HFFc6 (cell line): ENCODE measurements around the gene MCM3AP. TPM values are rescaled to one million over a fixed set of nuclear protein-coding genes. Genes with fewer than 3 reads are reported as not detected.

Source experiments
- DNase-seq: peaks from one replicate; pipeline ENCODE4 v3.0.0-alpha.2; 2018
- H3K27ac Mint-ChIP-seq: 2 replicates; pipeline ENCODE4 v1.8.0; 2020; ENCODE audit warnings: mild to moderate bottlenecking, mixed read lengths
- H3K27me3 Mint-ChIP-seq: 2 replicates; pipeline ENCODE4 v1.8.0; 2021; ENCODE audit warnings: mild to moderate bottlenecking, moderate library complexity, mixed read lengths; ENCODE audit not compliant: insufficient read depth
- H3K36me3 Mint-ChIP-seq: 2 replicates; pipeline ENCODE4 v1.8.0; 2021; ENCODE audit warnings: low read depth, mixed read lengths
- H3K4me1 Mint-ChIP-seq: 2 replicates; pipeline ENCODE4 v1.8.0; 2020; ENCODE audit warnings: low read depth, mixed read lengths
- H3K4me3 Mint-ChIP-seq: 2 replicates; pipeline ENCODE4 v1.8.0; 2020; ENCODE audit warnings: mild to moderate bottlenecking, moderate library complexity, mixed read lengths
- H3K9me3 Mint-ChIP-seq: 2 replicates; pipeline ENCODE4 v1.8.0; 2020; ENCODE audit warnings: mild to moderate bottlenecking, mixed read lengths
- total RNA-seq, 6 experiments: library from RNA; stranded (reverse); fragmentation: NEBNext Ultra II Directional; extraction: Animal tissue kit (Norgen Biotek cat#: 25700); gene quantifications; 2 replicates in 1 of 6; 3 replicates in 5 of 6; pipeline ENCODE4 v1.2.3, GENCODE V29; 2021
- TF ChIP-seq, protein P1 (sequence below): fragments of 200-600 bp; sonication (generic); IDR thresholded peaks from 2 replicates; pipeline ENCODE4 v1.5.0; 2021; ENCODE audit warnings: antibody characterized with exemption, mild to moderate bottlenecking

The MCM3AP gene
- total RNA-seq, 6 experiments from 2014 or later: 85.7 to 91.8 (median 86.9) TPM

DNA sequence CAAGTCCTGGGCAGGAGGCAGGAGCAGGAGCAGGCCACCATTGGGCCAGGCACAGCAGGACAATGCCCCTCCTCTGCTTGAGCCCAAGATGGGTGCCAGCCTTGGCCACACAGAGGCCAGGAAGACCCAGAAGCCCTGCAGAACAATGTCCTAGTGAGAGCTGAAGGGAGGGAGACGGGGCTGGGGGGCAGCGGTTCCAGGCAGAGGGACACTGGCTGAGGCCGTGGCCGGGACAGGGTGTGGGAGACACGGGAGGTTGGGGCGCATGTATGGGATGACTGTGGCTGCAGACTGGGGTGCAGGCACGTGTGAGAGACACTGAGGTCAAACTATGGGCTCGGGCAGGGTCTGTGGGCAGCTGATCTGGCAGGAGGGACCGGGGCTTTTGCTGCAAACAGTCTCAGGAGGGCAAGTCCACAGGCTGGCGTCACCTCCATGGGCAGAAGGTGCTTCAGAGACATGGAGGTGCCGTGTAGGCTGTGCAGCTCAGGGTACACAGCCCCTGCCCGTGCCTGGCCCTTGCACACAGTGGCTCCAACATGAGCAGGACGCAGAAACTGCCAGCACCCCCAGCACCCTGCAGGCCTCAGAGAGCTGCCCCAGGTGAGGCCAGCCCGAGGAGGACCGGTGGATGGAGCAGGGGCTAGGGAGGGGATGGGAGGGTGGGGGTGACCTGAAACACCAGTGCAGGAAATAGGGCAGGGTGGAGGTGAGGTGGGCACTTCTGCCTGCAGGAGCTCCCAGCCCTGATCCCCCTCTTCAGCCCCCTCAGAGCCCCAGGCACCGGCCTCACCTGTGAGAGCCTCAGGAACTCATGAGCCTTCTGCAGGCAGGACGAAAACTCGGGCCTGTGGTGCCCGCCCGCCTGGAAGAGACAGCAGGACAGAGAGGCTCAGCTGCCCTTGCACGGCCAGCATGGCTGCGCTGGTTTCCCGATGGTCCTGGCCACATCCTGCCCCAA is 76.4 kb downstream of the MCM3AP start:
- Mint-ChIP-seq H3K4me3 (no peak overlapping the region), H3K27me3 (no peaks in the 10 kb centered on the region), H3K27ac (no peak overlapping the region), H3K9me3 (no peaks in the 10 kb centered on the region), H3K4me1 (no peaks in the 10 kb centered on the region), H3K36me3 (peaks cover 13% of the 10 kb centered on the region; the same call in 1 of the 2 replicates)
- TF ChIP-seq, protein P1, sequence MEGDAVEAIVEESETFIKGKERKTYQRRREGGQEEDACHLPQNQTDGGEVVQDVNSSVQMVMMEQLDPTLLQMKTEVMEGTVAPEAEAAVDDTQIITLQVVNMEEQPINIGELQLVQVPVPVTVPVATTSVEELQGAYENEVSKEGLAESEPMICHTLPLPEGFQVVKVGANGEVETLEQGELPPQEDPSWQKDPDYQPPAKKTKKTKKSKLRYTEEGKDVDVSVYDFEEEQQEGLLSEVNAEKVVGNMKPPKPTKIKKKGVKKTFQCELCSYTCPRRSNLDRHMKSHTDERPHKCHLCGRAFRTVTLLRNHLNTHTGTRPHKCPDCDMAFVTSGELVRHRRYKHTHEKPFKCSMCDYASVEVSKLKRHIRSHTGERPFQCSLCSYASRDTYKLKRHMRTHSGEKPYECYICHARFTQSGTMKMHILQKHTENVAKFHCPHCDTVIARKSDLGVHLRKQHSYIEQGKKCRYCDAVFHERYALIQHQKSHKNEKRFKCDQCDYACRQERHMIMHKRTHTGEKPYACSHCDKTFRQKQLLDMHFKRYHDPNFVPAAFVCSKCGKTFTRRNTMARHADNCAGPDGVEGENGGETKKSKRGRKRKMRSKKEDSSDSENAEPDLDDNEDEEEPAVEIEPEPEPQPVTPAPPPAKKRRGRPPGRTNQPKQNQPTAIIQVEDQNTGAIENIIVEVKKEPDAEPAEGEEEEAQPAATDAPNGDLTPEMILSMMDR: no peak
- no peak for DNase-seq

DNA sequence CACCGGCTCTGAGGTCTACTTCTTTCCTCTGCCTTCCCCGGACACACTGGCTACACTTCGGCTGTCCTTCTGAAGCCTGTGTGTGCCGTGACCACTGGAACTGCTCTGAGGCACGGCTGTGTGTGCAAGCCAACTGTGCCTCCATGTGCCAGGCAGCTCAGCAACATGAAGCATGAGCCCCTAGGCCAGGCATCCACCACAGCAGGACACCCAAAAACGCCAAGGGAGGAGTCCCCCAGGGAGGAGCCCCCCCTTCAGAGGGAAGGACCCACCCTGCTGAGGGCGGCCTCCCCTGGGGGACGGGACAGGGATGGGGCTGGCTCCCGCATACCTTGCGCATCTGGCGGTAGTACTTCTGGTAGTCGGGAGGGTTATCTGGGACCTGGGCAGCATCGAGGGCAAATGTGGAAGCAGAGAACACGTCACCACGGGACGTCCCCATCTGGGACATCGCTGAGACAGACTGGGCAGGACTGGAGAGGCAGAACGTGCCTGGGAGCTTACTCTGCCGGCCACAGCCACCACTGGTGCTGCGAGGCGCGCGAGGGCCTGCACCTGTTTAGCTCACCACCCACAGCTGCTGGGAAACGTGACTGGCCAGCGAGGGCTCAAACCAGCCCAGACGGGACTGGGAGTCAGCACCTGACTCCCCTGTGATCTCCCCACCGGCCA is 77.4 kb downstream of the MCM3AP start:
- Mint-ChIP-seq H3K4me3 (no peak overlapping the region), H3K9me3 (no peaks in the 10 kb centered on the region), H3K27ac (no peak overlapping the region), H3K4me1 (no peaks in the 10 kb centered on the region), H3K36me3 (peaks cover 13% of the 10 kb centered on the region; the same call in 1 of the 2 replicates), H3K27me3 (no peaks in the 10 kb centered on the region)
- DNase-seq: no peak
- TF ChIP-seq, protein P1: no peak

DNA sequence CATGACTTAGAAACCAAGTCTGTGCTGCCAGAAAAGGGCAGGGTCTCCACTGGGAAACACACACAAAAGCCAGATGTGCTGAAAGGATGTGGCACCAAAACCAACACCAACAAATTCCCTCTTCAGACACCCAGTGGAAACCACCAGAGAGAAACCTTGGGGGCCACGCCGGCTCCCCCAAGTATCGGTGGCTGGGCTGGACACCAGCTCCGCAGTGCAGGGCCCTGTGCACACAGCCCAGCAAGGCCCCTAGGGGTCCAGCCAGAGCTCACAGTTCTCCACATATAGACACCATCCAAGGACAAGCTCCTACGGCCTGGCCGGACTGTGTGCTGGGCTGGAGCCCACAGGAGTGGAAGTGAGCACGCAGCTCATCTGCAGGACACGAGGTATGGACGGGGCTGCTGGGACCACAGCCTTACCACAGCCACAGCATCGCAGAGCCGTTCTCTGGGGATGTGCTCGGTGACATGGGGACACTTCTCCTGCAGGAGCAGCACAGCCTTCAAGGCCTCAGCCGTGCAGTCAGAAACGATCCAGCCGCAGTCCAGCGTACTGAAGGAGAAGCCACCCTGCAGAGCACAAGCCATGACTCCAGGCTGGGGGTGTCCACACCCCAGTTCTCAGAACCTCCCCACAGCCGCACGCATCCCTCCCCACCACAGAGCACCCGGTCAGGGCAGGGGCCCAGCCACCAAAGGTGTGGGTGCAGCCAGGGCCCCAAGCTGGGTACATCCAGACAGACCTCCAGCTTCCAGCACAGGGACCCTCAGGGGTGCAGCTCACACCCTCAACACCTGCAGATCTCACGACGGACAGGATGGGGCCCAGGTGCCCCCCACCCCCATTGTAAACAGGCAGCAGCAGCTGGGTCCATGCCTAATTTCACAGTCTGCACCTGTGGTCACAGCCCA is 78.1 kb downstream of the MCM3AP start:
- no peak overlapping the region for H3K27ac Mint-ChIP-seq
- TF ChIP-seq, protein P1: no peak
- H3K4me1 Mint-ChIP-seq: no peaks in the 10 kb centered on the region
- no peak for DNase-seq
- no peak overlapping the region for H3K4me3 Mint-ChIP-seq
- no peaks in the 10 kb centered on the region for H3K9me3 Mint-ChIP-seq
- no peaks in the 10 kb centered on the region for H3K27me3 Mint-ChIP-seq
- peaks cover 13% of the 10 kb centered on the region; the same call in 1 of the 2 replicates for H3K36me3 Mint-ChIP-seq

DNA sequence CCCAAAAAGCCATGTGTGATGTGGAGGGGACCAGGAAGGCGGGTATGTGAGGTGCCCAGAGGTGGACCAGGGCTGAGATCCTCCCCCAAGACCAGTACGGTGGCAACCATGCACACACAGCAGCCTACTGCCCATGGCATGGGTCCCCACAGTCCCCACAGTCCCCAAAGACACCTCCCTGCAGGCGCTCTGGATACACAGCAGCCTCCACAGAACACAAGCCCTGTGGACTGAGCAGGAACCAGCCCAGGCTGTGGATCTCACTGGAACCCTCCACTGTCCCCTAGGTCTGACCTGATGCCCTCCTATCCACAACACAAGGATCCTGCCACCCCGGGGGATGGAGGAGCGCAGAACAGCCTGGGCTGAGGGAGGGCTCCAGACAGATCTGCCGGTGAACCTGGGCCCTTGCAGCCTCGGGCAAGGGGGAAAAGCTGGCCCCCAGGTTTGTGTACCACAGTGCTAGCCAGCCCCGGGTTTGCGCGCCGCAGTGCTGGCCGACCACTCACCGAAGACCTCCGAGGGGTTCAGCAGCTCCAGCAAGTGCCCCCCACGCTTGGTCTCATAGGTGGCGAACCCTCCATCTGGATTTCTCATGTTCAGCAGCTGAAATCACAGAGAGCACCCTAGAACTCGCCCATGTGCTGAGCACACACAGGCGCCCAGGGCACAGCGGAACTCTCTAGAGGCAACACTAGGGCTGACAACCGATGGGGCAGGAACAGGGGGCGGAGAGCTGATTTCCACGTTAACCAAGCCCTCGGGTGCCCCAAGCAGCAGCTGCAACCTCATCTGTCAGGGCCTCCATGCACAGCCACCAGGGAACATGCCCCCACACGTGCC is 79.0 kb downstream of the MCM3AP start:
- H3K4me1 Mint-ChIP-seq: no peaks in the 10 kb centered on the region
- no peak for DNase-seq
- no peaks in the 10 kb centered on the region for H3K9me3 Mint-ChIP-seq
- no peaks in the 10 kb centered on the region for H3K27me3 Mint-ChIP-seq
- peaks cover 13% of the 10 kb centered on the region; the same call in 1 of the 2 replicates for H3K36me3 Mint-ChIP-seq
- TF ChIP-seq, protein P1: no peak
- H3K4me3 Mint-ChIP-seq: no peak overlapping the region
- H3K27ac Mint-ChIP-seq: no peak overlapping the region
